HG02642 (cell line): Measurements from ENCODE around the gene MB21D2.
A peak's percentile ranks its signal among the peaks of the same experiment; 100 is the strongest.
"Not testable (repeated sequence)": the region's sequence is repeated elsewhere in the genome, so short reads cannot be mapped to it uniquely, and the experiment has no call there.

Source experiments
- ATAC-seq: cut with Tn5 transposase; IDR thresholded peaks from one replicate; pipeline ENCODE4 v1.9.1; 2021; ENCODE audit warnings: mild to moderate bottlenecking; ENCODE audit not compliant: unreplicated experiment, poor library complexity

MB21D2 gene

GRCh38 chr3:192917404-192918274, at the start of gene MB21D2:
Gene MB21D2, minus strand, starts transcription at chr3:192917856. Its CDS starts 16 bp downstream, at chr3:192917840.
- peak; percentile 74 for ATAC-seq

DNA sequence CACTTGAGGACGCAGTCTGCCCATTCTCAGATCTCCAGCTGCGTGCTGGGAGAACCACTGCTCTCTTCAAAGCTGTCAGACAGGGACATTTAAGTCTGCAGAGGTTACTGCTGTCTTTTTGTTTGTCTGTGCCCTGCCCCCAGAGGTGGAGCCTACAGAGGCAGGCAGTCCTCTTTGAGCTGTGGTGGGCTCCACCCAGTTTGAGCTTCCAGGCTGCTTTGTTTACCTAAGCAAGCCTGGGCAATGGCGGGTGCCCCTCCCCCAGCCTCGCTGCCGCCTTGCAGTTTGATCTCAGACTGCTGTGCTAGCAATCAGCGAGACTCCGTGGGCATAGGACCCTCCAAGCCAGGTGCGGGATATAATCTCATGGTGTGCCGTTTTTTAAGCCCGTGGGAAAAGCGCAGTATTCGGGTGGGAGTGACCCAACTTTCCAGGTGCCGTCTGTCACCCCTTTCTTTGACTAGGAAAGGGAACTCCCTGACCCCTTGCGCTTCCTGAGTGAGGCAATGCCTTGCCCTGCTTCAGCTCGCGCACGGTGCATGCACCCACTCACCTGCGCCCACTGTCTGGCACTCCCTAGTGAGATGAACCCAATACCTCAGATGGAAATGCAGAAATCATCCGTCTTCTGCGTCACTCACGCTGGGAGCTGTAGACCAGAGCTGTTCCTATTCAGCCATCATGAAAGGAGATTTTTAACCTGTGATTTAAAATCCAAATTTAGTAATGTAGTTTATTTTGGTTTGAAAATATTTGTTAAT, 47.5 kb upstream of the MB21D2 start:
- not testable (repeated sequence) for ATAC-seq

GRCh38 chr3:192959773-192960172, 42.1 kb upstream of the MB21D2 start:
- no peak for ATAC-seq

DNA sequence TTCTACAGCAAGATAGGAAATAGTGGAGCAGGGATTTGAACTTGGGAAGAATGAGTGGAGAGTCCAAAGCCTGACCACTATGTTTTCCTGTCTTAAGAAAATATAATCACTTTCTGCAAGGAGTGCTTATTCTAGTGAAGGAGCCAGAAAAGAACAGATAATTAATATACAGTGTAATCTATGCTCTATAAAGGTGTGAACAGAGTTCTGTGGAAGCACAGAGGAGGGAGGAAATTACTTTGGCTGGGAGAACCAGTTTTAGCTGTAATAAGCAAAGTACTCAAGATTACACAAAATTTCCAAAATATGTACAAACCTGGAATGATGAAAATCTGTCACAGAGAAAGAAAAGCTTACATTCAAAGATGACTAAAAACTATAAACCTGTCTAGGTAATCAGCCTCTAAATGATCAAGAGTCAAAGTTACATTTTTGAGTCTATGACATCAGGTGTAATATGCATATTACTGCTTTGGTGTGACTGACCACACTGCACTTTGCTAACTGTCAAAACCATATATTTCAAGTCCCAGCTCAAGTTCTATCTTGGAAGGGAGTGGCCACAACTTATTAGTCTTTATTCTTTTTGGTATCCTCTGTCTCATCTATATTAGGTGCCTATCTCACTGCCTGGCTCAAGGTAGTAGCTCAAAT, 40.7 kb upstream of the MB21D2 start:
- ATAC-seq, result no peak

GRCh38 chr3:192957441-192958021, 39.9 kb upstream of the MB21D2 start:
- ATAC-seq, result no peak

DNA sequence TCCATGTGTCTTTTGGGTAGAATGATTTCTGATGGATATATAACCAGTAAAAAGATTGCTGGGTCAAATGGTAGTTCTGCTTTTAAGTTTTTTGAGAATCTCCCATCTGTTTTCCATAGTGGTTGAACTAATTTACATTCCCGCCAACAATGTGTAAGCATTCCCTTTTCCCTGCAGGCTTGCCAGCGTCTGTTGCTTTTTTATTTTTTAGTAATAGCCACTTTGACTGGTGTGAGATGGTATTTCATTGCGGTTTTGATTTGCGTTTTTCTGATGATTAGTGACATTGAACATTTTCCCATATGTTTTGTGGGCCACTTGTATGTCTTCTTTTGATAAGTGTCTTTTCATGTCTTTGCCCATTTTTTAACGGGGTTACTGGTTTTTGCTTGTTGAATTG, 36.3 kb upstream of the MB21D2 start:
- no peak for ATAC-seq

- no peak for ATAC-seq
These were observed 29.8 kb upstream of the MB21D2 start for GRCh38 chr3:192947421-192947820.

GRCh38 chr3:192943393-192943792, 25.7 kb upstream of the MB21D2 start:
- no peak for ATAC-seq

DNA sequence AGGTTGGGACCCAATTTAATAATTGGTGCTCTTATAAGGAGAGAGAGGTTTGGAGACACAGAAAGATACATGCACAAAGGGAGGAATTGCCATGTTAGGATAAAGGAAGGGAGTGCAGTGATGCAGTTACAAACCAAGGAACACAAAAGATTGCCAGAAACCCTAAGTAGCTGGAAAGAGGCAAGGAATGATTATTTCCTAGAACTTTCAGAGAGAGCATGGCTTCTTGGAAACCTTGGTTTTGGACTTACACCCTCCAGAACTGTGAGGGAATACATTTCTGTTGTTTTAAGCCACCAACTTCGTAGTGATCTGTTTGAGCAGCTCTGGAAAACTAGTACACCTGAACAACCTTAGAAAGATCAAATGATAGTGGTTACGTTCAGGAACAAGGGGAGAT, 25.0 kb upstream of the MB21D2 start:
- ATAC-seq, result no peak

GRCh38 chr3:192940129-192940528, 22.5 kb upstream of the MB21D2 start:
- no peak for ATAC-seq

DNA sequence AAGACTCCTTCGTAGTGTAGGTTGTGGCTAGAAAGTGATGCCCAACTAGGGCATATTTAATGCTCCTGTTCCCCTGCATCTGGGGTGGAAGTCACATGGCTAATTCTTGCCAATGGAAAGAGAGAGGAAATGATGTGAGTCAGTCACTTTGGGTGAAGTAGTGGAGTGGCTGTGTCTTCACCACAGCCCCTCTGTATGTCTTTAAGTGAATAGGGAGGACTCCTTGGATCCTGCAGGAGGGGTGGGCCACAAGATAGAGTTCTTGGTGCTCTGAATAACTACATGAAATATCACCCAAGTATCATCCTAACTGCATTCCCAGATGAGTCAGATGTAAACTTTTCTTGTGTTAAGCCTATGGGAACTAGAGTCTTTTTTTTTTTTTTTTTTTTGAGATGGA, 17.8 kb upstream of the MB21D2 start:
- ATAC-seq, result no peak

DNA sequence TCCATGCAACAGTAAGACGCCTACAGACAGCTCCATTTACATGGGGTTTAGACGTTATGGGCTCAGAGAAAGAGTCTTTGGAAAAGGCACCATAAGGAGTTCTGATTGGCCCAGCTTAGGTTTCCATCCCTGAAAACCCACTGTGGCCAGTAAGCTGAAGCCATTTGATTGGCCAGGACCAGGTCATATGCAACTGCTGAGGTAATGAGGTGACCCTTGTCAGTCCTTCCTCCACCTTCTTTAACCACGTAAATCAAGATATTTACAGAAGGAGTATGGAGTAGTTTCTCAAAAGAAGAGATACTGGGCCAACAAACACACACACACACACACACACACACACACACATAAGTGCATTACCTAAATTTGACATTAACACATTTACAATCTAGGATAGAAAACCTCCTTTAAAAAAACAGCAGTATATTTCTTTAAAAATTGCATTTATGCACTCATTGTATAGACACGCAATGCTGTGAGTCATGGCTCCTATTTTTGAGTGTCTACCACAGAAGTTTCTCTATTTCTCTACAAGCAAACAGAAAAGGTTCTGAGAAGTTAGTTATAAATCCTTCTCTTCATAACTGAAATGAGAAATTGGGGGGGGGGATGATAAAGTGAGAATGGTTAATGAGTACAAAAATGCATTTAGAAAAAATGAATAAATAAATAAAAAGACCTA, 16.3 kb upstream of the MB21D2 start:
- no peak for ATAC-seq

GRCh38 chr3:192933259-192933658, 15.6 kb upstream of the MB21D2 start:
- no peak for ATAC-seq

DNA sequence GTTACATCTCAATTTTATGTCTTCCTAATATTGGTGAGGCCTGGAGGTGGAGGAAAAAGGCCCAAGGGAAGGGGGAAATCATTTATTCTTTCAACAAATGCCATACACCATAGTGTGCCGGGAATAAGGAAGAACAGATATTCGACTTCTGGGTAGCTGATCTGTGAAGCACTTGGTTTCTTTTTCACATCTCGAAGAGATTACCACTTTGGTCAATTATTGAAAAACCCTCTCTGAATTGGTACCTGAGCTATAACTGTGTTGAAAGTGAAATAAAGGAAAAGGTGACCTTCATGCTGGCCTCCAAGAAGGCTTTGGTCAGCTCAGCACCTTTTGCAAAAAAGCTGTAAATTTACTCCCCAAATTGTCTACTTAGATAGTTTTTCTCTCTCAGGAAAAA, 14.2 kb upstream of the MB21D2 start:
- no peak for ATAC-seq

DNA sequence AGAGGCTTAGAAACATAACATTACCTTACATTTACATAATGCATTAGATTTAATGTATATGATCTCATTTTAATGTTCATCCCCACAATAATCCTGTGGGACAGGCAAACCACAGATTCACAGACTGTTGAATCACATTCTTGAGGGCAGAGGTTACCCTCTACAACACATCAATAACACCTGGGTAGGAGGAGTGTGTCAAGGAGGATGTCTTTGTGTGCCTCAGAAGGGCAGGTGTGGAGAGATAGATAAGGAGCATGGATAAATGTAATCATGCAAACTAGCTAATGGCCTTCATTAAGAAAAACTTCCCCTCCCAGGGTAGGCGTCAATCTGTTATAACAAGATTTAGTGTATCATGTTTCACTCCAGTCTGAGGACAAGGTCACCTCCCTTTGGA, 12.9 kb upstream of the MB21D2 start:
- no peak for ATAC-seq

- no peak for ATAC-seq
These were observed 12.3 kb upstream of the MB21D2 start for GRCh38 chr3:192929755-192930547.

DNA sequence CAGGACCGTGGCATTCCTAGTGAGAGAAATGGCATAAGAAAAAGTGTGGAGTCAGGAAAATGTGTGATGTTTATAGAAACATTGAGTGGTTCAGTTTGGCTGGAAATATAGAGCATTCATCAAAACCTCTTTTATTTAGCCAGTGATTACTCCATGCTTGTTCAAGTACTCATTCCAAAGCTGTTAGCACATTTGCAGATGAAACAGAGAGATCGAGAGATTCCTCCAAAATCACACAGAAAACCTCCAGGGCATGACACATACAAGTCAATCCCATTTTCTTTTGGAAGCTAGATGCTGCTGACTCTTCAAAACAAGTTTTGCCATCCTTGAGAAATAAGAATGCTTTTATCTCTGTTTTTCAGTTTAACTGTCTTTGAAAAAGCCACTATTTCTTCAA, 11.5 kb upstream of the MB21D2 start:
- ATAC-seq, result no peak

DNA sequence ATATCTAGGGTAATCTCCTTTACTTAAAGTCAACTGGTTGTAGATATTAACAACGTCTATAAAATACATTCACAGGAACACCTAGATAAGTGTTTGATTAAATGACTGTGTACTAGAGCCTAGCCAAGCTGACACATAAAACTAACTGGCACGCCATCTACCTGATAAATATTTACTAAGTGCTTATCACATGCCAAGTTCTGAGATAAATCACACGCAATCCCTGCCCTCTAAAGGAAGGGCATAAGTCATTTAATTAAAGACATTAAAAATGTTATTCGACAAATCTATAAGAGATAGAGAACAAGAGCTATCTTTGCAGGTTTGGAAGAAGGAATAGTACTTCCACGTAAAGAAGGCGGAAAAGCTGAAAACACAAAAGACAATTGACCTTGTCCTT, 11.1 kb upstream of the MB21D2 start:
- ATAC-seq, result no peak

- ATAC-seq, result no peak
These were observed 10.4 kb upstream of the MB21D2 start for GRCh38 chr3:192928016-192928415.
